Measurements from ENCODE around the gene LRRC2. TPM values are rescaled to one million over a fixed set of nuclear protein-coding genes. Genes with fewer than 3 reads are reported as not detected.
"Not testable (repeated sequence)": the region's sequence is repeated elsewhere in the genome, so short reads cannot be mapped to it uniquely, and the experiment has no call there.

Gene LRRC2
- total RNA-seq, 2 donors from 2014 or later = 7.0 to 29.7 TPM

GRCh38 chr3:46524832-46525231, 41.3 kb downstream of the LRRC2 start:
- no peak overlapping the region for H3K27ac ChIP-seq
- no peak overlapping the region for H3K4me3 ChIP-seq
- H3K27me3 ChIP-seq = no peaks in the 10 kb centered on the region
- DNase-seq (ENCODE audit: low spot score) = no peak
- H3K9me3 ChIP-seq = no peaks in the 10 kb centered on the region
- no peak for TF ChIP-seq CTCF (IDR thresholded peaks at IDR 0.05)
- peaks cover 5% of the 10 kb centered on the region for H3K36me3 ChIP-seq
- no peaks in the 10 kb centered on the region for H3K4me1 ChIP-seq

DNA sequence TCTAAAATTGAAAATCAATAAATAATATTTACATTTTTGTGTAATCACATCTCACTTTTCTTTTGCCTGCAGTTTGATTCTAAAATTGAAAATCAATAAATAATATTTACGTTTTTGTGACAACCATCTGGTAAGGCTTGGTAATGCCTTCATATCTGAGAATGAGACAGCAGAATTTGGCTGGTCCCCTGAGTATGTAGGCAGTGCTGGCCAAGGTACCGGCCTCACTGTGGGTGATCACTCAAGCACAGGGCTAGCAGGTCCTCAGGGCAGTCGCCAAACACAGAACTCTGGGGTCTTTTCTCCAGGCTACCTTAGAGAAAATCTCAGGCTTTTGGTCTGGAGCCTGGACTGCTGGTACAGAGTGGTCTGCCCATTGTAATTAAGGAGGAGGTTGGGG, 42.1 kb downstream of the LRRC2 start:
- TF ChIP-seq CTCF (IDR thresholded peaks at IDR 0.05) = no peak
- Histone ChIP-seq H3K4me1 (no peaks in the 10 kb centered on the region), H3K4me3 (no peak overlapping the region), H3K27me3 (no peaks in the 10 kb centered on the region), H3K27ac (no peak overlapping the region), H3K36me3 (peaks cover 5% of the 10 kb centered on the region), H3K9me3 (no peaks in the 10 kb centered on the region)
- no peak for DNase-seq (ENCODE audit: low spot score)

GRCh38 chr3:46523556-46523955, 42.5 kb downstream of the LRRC2 start:
- Histone ChIP-seq H3K36me3 (peaks cover 5% of the 10 kb centered on the region), H3K4me1 (no peaks in the 10 kb centered on the region), H3K27ac (no peak overlapping the region)

DNA sequence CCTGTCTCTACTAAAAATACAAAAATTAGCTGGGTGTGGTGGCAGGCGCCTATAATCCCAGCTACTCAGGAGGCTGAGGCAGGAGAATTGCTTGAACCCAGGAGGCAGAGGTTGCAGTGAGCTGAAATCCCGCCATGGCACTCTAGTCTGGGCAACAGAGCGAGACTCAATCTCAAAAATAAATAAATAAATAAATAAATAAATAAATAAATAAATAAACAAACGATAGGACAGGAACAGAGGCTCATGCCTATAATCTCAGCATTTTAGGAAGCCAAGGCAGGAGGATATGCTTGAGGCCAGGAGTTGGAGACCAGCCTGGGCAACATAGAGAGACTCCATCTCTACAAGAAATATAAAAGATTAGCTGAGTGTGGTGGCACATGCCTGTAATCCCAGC, 43.9 kb downstream of the LRRC2 start:
- H3K27me3 ChIP-seq; DNase-seq (ENCODE audit: low spot score); H3K4me1 ChIP-seq; H3K4me3 ChIP-seq; H3K27ac ChIP-seq; H3K36me3 ChIP-seq; H3K9me3 ChIP-seq: not testable (repeated sequence)

More at GRCh38 chr3:46523556-46523955, 42.5 kb downstream of the LRRC2 start:
- no peak for DNase-seq (ENCODE audit: low spot score)
- no peak overlapping the region for H3K4me3 ChIP-seq
- no peaks in the 10 kb centered on the region for H3K27me3 ChIP-seq
- H3K9me3 ChIP-seq = no peaks in the 10 kb centered on the region
- no peak for TF ChIP-seq CTCF (IDR thresholded peaks at IDR 0.05)

DNA sequence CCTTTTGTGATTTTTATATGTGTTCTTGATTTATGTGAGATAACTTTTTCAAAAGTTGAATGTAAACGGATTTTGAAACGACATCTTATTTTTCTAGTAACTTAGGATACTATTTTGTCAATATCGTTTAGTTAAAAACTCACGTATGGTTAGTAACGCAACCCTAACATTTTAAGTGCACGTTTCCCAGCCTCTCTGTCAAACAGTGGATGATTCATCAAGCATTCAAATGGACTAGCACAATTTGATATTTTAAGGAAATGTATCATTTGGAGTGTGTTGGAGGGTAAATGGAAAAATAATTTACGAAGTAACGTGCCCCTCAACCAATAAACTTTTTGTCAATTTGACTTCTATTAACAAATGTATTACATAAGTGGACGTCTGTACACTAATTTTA, 45.0 kb downstream of the LRRC2 start:
- no peaks in the 10 kb centered on the region for H3K4me1 ChIP-seq
- TF ChIP-seq CTCF (IDR thresholded peaks at IDR 0.05) = no peak

DNA sequence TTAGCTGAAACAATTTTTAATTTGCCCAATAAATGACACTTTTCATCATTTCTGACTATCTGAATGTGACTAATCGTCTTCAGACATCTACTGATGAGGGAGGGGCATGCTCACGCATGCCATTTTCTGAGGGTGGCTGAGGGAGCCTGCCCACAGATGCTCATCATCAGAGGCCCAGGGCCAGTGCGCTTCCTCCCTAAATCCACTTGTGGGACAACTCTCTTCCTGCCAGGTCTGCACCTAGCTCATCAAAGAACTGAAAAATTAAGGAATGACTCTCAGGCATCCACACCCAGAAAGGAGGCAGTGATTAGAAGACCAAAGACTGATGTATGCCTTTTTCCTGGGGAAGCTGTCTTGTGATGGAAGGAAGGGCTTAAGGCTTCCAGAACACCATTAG, 45.6 kb downstream of the LRRC2 start:
- Histone ChIP-seq H3K4me3 (no peak overlapping the region), H3K4me1 (no peaks in the 10 kb centered on the region), H3K9me3 (no peaks in the 10 kb centered on the region), H3K27me3 (no peaks in the 10 kb centered on the region), H3K36me3 (no peaks in the 10 kb centered on the region), H3K27ac (no peak overlapping the region)
- DNase-seq (ENCODE audit: low spot score) = no peak
- no peak for TF ChIP-seq CTCF (IDR thresholded peaks at IDR 0.05)

More for the DNA sequence above, 45.0 kb downstream of the LRRC2 start:
- Histone ChIP-seq H3K27me3 (no peaks in the 10 kb centered on the region), H3K9me3 (no peaks in the 10 kb centered on the region), H3K27ac (no peak overlapping the region), H3K4me3 (no peak overlapping the region), H3K36me3 (no peaks in the 10 kb centered on the region)
- DNase-seq (ENCODE audit: low spot score) = no peak
